Measurements from ENCODE around the gene WDR54.
"Not testable (repeated sequence)": the region's sequence is repeated elsewhere in the genome, so short reads cannot be mapped to it uniquely, and the experiment has no call there.

DNA sequence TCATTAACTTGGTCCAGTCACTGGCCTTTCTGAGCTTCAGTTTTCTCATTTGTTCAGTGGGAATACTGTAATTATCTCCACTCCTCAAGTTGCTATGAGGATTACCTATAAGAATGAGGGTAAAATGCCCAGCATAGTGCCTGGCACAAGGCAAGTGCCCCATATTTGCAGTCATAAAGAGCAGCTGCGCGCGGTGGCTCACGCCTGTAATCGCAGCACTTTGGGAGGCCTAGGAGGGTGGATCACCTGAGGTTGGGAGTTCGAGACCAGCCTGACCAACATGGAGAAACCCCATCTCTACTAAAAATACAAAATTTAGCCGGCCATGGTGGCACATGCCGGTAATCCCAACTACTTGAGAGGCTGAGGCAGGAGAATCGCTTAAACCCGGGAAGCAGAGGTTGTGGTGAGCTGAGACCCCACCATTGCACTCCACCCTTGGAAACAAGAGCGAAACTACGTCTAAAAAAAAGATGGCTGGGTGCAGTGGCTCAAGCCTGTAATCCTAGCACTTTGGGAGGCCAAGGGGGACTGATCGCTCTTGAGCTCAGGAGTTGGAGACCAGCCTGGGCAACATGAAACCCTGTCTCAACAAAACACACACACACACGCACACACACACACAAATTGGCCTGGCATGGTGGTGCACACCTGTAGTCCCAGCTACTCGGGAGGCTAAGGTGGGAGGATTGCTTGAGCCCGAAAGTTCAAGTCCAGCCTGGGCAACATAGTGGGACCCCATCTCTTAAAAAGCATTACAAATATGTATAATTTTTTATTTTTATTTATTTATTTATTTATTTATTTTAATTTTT, 21.2 kb downstream of the WDR54 start:
- TF ChIP-seq, protein P1, sequence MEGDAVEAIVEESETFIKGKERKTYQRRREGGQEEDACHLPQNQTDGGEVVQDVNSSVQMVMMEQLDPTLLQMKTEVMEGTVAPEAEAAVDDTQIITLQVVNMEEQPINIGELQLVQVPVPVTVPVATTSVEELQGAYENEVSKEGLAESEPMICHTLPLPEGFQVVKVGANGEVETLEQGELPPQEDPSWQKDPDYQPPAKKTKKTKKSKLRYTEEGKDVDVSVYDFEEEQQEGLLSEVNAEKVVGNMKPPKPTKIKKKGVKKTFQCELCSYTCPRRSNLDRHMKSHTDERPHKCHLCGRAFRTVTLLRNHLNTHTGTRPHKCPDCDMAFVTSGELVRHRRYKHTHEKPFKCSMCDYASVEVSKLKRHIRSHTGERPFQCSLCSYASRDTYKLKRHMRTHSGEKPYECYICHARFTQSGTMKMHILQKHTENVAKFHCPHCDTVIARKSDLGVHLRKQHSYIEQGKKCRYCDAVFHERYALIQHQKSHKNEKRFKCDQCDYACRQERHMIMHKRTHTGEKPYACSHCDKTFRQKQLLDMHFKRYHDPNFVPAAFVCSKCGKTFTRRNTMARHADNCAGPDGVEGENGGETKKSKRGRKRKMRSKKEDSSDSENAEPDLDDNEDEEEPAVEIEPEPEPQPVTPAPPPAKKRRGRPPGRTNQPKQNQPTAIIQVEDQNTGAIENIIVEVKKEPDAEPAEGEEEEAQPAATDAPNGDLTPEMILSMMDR (conservative IDR thresholded peaks at IDR 0.05) = not testable (repeated sequence)
- TF ChIP-seq ZFX (IDR thresholded peaks at IDR 0.05) = not testable (repeated sequence)

Data from C4-2B (cell line).